SIG-M5 treated with dmso at 0.1 percent for 504 hours (cell line): Measurements from ENCODE around the gene EED.

ENCODE experiments used
- DNase-seq: peaks from one replicate; lab custom pipeline; 2025; ENCODE audit not compliant: unreplicated experiment; lab: John Stamatoyannopoulos, UW

EED gene

DNA sequence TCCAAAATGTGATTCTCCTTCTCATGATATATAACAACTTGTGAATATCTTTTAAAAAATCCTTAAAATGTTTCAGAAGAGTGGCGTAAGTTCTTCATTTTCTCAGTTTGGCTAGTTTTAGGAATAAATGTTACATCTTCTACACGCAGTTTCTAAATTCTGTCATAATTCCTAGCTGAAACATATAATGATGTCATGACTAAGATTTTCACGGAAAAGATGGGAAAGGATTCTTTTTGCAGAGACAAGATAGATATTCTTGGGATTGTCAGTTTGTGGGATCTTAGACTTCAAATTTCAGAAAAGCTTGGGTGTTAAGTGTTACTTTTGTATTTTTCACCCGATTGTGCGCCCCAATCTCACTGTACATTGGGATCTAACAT, 1.7 kb downstream of the EED start:
- DNase-seq = no peak

- no peak for DNase-seq
Measured at GRCh38 chr11:86247608-86248007, 3.1 kb downstream of the EED start.

GRCh38 chr11:86248609-86249008, 4.1 kb downstream of the EED start:
- DNase-seq = no peak

DNA sequence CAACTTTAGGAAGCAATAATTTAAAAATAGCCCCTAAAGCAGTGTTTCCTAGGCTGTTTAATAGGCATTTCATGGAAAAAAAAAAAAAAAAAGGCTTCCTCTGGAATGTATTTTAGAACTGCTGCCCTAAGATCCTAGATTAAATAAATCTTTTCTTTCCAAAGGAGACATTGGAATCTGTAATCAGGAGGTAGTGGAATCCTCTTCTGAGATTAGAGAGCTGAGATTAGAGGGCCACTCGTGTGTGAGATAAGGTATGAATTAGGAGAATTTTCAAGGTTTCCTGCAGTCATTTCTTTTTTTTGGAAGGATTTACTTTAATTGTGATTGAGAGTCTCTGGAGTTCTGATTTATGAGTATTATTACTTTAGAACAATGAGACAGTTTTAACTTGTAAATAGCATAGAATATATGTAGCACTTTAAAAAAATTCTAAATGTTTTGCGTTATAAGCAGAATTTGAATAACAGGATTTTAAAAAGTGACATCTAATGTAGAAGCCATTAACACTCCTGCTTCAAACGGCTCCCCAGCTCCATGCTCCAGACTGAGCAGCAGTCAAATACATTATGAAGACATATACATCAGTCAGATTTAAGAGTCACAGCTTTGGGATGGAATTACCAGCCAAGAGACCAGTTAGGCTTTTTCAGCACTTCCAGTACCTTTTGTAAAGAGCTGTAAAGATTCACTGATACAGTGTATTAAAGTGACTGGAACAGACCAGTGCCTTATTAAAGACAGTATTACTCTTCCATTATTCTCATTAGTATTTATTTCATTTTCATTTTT, 5.0 kb downstream of the EED start:
- DNase-seq = no peak

DNA sequence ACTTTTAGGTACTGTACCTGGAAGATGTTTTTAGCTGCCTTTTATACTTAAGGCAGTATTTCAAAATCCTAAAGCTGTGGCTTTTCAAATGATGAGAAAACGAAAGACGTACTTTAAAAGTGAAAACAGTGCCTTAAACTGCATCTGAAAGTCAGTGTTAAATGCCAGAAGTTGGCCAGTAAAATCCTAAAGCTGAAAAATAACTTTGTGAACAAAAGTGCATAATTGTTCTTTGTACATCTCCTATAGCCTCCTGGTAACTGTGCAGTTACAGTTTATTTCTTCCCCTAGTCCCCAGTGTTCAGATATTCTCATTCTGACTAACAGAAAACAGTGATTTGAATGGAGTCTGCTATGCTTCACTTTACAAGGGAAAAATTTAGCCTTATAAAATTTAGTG, 6.8 kb downstream of the EED start:
- no peak for DNase-seq

DNA sequence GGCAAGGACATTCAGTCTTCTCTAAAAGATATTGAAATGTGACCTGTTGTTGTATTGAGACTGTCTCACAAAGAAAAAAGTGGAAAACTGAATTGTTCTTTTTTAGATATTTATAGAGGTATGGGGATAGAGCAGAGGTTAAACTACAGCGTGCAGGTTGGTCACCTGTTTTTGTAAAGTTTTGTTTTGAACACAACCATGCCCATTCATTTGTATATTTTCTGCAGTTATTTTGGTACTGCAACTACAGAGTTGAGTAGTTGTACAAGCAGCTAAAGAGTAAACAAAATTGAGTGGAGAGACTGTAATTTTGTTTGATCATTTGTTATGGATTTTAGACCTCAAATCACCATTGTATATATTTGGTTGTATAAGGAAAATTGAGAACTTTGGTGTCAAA, 11.3 kb downstream of the EED start:
- DNase-seq = no peak

GRCh38 chr11:86256608-86257007, 12.1 kb downstream of the EED start:
- DNase-seq = no peak

DNA sequence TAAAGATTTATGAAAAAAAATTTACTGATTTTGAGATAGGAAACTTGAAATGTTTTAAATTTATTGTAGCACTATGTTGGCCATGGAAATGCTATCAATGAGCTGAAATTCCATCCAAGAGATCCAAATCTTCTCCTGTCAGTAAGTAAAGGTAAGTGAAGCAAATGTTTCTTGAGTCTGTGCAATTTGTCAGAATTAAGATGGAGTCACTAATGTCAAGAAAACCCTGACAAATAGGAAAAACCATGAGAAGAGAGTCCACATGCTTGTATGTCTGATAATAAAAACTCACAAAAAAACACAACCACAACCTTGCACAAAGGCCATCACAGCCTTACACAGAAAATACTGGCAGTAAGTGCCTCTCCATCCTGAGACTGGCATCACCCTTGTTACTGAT, 12.9 kb downstream of the EED start:
- DNase-seq = no peak

DNA sequence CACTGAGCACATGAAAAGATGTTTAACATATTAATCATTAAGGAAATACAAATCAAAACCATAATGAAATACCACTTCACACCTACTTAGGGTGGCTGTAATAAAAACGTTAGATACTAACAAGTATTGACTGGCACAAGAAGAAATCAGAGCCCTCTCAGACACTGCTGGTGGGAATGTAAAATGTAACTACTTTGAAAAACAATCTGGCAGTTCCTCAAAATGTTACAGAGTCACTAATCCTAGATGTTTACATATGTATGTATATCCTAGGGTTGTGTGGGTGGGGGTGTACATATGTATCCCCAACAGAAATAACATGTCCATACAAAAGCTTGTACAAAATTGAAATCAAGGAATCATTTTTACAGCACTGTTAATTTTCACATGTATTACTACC, 15.2 kb downstream of the EED start:
- DNase-seq = no peak

- no peak for DNase-seq
Measured at GRCh38 chr11:86261328-86261727, 16.8 kb downstream of the EED start.

DNA sequence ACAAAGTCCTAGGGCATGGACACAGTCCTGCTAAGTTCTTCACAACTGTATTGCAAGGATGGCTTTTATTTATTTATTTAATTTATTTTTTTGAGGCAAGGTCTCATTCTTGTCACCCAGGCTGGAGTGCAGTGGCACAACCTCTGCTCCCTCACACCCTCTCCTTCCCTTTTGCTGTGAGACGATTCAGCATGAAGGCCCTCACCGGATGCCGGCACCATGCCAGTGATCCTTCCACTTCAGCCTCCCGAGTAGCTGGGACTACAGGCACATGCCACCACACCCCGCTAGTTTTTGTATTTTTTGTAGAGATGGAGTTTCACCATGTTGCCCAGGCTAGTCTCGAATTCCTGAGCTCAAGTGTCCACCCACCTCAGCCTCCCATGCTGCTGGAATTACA, 17.8 kb downstream of the EED start:
- DNase-seq = no peak

DNA sequence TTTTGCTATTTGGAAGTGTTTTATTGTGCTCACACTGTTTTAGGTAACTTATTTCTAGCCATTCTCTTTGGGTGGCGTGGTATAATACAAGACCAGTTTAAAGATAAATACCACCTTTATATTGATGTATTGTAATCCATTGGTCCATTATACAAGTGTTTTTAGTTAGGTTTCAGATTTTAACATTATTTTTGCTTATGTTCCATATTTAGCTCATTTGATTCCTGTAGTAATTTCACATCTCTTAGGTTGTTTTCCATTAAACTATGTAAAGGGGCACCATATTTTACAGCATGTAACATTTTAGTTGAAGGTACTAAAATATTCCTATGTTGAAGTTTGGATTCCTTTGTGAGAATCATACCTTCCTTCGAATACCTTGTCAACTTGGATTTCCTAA, 20.1 kb downstream of the EED start:
- no peak for DNase-seq

DNA sequence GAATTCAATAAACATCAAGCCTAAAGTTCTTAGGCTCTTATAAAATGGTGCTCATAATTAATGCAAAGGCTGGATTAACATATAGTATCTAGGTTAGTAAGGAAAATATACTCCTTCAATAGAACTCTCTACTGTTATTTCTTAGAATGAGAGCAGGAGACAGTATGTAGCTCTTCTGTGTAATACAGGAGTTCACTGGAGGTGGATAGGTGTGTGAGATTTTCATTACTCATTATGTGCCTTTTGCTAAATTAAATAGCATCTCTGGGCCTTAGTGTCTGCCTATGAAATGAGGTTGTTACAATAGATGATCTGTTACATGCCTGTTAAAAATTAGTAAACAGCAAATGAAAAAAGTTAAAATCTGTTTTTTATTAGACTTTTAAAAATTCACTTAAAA, 20.6 kb downstream of the EED start:
- no peak for DNase-seq

DNA sequence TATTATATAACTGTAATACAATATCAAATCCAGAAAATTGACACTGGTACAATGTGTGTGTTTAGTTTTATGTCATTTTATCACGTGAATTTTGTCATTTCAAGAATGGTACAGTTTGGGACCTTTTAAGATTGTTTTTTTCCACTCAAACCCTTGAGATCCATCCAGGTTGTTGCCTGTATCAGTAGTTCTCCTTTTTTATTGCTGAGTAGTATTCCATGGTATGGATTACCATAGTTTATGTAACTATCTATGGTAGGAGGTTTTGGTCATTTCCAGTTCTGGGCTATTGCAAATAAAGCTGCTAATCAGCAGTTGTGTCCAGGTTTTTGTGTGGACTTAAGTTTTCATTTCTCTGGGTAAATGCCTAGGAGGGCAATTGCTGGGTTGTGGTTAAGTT, 25.1 kb downstream of the EED start:
- no peak for DNase-seq

- DNase-seq = no peak
Measured at GRCh38 chr11:86274503-86274902, 29.9 kb downstream of the EED start.

GRCh38 chr11:86274999-86275398, 30.4 kb downstream of the EED start:
- no peak for DNase-seq

GRCh38 chr11:86275493-86276370, 31.2 kb downstream of the EED start:
- DNase-seq = no peak

DNA sequence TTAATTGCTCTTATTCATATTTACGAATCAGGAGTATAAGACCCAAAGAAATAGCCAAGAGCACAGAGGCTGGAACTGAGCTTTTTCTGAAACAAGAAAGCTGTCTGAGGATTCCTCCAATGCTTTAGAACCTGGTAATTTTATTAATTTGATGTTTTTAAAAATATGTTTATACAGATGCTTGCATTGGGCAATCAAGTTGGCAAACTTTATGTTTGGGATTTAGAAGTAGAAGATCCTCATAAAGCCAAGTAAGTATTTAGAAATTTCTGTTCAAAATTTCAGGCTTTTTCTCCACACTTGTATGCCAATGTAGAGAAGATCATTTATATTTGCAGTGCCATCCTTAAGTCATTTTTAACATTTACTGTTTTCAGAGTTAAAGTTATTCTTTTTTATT, 33.2 kb downstream of the EED start:
- DNase-seq = no peak

- no peak for DNase-seq
Measured at GRCh38 chr11:86278226-86278625, 33.7 kb downstream of the EED start.

GRCh38 chr11:86279747-86280146, 35.2 kb downstream of the EED start:
- no peak for DNase-seq

- no peak for DNase-seq
Measured at GRCh38 chr11:86287468-86287796, 42.9 kb downstream of the EED start.

DNA sequence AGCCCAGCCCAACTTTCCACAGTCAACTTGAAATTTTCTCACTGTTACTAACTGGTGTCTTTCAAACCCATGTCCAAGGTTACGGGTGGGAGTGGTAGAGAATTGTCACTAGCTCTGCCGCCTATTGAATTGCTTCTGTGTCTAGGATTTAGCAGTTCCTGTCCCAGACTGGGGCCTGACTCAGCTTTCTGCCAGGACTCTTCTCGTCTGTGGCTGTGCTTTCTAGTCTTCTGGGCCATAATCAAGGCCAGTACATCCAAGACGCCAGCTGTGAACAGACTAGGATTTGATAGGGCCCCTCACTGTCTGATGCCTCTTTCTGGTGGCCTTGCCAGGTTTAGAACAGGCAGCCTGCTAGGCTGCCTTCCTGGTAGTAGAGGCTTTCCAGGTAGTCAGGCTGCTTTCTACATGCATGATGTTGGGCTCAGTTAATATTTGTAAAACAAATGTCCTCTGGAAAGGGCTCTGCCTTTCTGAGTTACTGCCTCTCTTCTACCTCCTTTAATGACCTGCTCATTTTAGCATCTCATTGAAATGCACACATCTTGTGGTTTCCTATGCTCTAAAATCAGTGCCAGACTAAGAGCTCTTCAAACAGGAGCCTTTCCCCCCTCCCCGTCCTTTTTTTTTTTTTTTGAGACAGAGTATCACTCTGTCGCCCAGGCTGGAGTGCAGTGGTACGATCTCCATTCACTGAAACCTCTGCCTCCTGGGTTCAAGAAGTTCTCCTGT, 44.4 kb downstream of the EED start:
- DNase-seq = no peak
